ENCODE results near the gene PITX1.

DNA sequence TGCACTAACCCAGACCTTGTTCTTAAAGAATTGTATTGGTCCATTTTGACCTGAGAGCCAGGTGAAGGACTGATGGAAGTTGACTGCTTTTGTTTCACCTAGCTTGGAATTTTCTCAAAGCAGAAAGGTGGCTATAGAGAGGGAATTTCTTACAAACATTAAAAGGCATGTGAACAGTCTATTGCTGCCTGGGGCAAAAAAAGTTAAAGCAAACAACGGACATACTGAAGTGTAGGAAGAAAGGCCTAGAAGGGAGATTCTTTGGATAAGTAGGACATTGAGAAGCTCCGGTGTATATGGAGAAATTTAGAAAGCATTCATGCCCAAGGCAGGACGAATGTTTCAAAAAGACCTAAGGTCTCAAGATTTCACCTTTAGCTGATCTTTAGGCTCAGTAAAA is 54.6 kb downstream of the PITX1 start:
- TF ChIP-seq CTCF (IDR thresholded peaks at IDR 0.05) (no peak), POLR2A (IDR thresholded peaks at IDR 0.05) (no peak)
